ENCODE results near the gene IGSF3.
"Not testable (repeated sequence)": the region's sequence is repeated elsewhere in the genome, so short reads cannot be mapped to it uniquely, and the experiment has no call there.

The IGSF3 gene

DNA sequence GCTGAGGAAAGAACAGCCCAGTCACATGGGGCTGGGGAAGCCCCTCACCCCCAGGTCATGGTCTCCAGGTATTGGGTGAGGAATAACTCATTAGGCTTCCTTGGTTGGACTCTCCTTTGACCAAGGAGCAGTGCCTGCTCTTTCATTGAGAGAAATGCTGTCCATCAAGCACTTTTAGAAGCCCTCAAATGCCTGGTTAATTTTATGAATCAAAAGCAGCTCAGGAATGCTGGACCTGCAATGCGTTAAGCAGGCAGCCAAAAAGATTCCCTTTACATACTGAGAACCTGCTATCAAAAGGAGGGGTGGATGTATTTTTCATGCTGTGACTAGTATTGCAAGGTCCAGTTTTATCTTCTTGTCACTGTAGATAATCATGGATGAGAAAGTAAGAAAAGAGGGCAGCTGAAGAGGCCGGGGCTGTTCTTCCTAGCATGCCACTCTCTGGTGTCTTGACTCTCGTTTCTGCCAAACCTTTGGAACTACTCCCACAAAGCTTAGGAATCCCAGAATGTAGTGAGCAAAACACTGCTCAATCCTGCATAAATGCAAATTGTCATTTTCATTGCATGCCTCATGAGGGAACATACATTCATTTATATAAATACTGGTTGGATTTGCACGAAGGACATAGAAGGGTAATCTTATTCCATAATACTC lies 94.6 kb downstream of the IGSF3 start:
- no peak for DNase-seq

DNA sequence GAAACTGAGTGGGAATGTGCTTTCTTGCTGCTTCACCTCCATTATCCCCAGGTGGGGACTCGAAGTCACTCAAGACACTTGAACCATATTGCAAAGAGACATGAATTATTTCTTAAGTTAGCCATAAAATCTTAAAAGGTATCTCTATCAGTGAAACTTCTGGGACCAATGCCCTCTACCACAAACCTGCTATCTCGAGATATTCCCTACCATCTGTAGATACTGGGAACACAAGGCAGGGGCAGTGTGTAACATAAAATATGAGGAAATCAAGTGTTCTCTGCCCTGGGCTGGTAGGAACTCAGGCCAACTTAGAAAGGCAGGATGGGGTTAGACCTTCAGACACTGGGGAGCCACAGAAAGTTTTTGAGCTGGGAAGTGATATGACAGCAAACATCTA lies 95.4 kb downstream of the IGSF3 start:
- DNase-seq, result no peak

DNA sequence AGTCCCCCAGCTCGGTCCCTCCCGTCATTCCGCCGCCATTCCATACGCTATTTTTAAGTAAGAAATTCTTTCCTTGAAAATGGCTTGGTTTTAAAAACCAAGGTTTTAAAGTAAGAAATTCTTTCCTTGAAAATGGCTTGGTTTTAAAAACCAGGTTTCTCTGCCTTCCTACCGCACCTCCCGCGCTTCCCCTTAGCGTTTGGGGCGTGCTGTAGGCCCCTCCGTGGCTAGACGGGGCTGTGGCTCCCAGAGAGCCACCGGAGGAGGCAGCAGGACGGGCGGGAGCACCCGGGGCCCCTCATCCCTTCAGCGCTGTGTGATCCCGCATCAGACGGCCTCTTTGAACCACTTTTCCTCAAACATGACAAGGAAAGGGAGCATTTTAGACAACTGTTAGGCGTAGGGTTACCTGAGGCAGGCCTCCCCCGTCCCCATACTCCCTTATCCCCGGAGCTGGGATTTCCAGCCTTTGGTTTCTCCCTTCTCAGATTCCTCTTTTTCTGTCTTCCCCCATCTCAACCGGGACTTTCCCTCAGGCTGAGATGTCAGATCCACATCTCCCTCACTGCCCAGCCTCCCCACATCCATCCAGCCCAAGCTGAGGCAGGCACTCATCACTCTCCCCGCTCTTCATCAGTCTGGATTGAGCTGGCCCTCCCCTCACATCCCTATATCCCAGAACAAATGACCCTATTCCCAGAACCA lies 96.2 kb downstream of the IGSF3 start:
- DNase-seq, result no peak

DNA sequence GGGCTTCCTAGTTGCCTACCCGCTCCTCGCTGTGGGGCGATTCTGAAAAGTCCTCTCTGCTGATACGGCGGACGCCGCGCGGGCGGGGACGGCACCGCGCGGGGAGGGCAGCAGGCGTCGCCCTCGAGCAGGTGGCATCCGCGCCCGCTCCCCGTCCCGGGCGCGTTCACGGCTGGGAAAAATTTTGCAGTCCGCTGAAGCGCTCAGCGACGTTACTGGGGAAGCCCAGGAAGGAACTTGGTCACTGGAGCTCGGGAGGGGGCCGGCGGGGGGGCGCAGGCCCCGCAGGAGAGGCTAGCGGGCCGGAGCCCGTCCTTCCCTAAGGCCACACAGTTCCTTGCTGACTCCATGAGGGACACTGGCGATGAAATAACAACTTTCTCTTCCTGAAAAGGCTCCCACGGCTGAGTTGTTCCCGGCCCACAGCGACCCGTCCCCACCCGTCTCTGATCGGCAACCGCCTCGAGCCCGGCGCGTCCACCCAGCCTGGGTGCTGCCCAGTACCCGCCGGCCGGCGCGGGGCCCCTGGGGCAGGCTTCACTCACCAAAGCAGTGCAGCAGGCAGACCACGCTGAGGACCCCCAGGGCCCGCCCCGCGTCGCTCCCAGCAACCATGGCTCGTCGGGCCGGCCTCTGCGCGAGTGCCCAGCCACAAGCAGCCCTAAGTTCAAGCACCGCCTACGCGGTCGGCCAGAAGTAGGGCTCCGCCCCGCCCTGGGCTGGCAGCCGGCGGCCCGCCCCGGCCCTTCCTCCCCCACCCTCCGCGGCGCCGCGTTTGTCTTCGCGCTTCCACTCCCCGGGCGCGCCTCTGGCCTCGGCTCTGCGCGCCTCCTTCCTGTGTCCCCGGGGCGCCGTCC lies 96.9 kb downstream of the IGSF3 start, which contains the start of gene CD58:
Gene CD58, minus strand, starts transcription at position 669 of the 857 bp plus-strand sequence. Its CDS starts 54 bp downstream, at position 615.
- DNase-seq, result peak; percentile 51 to 74

DNA sequence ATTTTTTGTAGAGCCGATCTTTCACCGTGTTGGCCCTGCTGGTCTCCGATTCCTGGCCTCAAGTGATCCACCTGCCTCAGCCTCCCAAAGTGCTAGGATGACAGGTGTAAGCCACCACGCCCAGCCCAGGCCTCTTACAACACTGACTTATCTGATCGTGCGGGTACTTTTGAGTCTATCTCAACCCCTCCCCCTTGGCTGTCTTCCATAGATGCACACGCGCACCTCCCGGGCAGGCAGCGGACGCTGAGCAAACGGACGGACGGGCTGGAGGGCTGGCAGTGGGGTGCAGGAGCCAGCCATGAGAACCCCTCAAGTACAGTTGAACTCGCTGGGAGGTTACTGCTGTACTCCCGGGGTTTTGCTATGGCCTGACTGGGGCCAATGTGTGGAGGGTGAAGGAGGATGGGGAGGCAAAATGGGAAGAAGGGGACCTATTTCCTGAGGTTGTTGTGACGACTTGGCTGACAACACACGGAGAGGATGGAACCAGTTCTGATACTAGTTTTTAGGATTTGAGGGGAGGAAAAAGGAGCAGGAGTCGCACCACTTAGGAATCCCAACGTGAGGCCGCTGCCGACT lies 97.7 kb downstream of the IGSF3 start:
- no peak for DNase-seq

DNA sequence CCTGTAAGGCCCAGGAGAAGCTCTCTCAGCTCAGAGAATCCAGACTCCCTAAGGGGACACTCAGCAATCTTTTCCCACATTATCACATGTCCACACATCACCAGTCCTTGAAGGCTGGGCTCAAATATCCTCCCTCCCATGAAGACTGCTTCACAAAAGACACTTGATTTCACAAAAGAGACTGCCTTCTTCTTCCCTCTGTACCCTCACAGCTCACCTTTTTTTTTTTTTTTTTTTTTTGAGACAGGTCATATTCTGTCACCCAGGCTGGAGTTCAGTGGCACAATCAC lies 98.2 kb downstream of the IGSF3 start:
- no peak for DNase-seq

DNA sequence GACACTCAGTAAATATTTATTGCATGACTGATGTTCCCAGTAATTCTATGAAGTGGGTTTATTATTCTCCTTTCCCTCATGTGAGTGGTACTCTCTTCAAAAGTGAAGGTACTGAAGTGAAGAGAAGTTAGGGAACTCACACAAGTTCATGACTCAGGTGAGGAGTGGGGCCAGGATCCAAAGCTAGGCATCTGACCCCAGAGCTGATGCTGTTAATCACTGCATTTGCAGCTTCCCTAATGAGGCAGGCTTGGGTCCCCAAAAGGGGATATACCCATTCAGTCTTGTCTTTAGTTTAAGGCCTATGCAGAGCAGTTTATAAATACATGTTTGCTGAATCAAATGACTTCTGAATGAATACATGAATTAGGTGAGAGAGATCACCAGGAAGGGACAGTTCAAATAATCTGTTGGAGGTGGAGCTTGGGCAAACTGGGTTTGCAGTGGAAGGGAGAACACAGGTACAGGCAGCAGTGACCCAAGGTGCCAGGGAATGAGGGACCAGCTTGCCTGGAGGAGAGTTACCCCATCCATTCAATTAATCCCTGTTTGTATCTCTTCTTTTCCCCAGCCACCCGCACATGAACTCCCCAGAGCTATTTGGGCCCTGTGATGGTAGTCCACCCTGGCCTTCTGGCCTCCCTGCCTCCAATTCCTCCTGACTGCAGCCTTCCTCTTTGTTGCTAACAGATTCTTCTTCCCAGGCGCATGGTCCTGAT lies 98.7 kb downstream of the IGSF3 start:
- no peak for DNase-seq

DNA sequence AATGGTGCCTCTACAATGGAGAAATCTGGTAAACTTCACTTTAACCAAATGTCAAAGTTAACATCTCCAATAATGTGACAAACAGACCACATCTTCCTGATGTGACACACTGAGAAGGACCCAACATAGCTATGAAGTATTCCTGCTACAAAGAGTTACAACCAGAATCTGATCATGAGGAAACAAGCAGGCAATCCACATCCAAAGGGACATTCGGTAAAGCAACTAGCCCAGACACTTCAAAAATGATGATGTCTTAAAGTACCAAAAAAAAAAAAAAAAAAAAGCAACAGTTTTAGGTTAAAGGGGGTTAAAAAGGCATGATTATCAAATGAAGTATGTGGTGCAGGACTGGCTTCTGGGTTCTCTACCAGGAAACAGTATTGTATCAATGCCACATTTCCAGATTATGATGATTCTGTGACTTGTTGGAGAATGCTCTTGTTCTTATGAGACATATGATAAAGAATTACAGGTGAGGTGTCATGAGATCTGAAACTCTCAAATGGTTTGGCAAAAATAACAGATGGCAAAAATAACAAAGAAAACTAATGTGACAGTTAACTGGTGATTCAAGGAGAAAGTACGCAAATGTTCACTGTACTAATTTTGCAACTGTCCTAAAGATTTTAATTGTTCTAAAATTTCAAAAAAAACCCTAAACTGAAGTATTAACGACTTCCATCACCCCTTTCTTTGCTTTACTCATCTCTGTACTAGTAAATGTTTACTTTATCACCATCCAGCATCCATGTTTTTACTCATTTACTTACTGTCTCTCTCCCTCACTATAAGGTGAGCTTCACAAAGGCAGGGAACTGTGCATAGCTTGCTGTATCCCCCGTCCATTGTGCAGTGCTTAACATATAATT lies 99.5 kb downstream of the IGSF3 start:
- DNase-seq, result no peak

DNA sequence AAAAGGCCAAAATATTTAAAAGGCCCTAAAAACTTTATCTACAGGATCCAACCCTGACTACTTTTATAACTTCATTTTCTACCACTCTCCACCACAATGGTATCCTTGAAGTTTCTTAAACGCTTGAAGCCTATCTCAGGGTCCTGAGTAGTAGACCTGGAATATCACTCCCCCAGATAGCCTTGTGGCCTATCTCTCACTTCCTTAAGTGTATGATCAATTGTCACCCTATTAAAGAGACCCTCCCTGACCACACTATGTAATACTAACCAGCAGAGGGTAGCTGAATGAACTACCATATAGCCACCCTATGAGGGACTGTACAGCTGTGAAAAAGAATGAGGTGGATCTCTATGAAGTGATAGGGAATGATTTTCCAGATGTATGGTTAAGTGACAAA lies 102.3 kb downstream of the IGSF3 start:
- DNase-seq, result no peak

DNA sequence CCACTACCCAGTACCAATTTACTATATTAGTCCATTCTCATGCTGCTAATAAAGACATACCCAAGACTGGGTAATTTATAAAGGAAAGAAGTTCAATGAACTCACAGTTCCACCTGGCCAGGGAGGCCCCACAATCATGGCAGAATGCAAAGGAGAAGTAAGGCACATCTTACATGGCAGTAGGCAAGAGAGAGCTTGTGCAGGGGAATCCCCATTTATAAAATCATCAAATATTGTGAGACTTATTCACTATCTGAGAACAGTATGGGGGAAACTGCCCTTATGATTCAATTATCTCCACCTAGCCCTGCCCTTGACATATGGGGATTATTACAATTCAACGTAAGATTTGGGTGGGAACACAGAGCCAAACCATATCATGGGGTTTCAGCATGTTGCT lies 103.1 kb downstream of the IGSF3 start:
- DNase-seq, result no peak

DNA sequence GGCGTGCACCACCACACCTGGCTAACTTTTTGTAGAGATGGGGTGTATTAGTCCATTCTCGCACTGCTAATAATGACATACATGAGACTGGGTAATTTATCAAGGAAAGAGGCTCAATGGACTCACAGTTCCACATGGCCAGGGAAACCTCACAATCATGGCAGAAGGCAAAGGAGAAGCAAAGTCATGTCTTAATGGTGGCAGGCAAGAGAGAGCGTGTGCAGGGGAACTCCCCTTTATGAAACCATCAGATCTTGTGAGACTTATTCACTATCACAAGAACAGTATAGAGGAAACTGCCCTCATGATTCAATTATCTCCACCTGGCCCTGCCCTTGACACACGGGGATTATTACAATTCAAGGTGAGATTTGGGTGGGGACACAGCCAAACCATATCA lies 105.1 kb downstream of the IGSF3 start:
- not testable (repeated sequence) for DNase-seq

DNA sequence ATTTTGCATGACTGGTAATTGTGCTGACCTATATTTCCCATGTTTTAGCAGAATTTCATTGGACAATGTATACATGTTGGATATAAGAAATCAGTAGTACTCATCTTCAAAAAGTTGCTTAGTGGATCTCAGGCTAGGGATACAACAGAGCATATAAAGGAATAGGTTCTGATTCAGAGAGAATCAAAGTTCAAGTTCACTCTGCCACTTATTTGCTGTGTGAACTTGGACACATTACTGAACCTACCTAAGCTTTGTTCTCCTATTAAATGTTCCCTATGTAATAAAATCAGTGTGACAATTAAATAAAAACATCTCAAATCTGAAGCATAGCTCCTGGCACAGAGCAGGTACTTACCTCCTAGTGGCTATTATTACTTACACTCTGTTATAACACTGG lies 106.0 kb downstream of the IGSF3 start:
- DNase-seq, result no peak

DNA sequence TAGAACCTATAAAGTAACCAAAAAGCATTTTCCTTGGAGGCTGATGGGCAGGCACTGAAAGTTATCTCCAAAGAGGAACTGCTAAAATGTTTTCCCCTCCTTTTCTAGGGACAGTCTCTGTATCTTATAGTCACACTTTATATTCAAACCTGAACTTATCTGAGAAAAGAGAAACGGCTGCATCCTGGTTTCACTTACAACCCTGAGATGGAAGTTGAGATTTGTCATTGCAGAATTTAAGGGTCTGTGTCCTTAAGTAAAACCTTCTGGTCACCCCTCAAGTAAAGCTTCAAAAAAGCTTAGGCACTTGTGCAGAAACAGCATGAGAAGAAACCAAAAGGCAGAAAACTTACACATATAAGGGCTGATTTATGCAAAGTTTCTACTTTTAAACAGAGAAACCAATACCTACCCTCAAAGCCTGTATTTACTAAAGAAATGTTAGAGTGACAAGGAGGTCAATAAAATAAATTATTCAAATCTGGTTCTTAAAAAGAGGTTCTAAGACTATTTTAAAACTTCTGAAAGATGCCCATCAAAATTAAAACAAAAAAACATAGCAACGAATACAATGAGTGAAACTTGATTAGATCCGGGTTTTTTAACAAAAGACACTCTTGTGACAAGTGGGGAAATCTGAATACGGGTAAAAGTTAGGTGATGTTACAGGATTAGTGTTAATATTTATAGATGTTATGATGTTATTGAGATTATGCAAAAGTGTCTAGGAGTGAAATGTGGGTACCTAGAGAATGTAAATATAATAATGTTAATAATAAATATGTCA lies 106.6 kb downstream of the IGSF3 start:
- no peak for DNase-seq

DNA sequence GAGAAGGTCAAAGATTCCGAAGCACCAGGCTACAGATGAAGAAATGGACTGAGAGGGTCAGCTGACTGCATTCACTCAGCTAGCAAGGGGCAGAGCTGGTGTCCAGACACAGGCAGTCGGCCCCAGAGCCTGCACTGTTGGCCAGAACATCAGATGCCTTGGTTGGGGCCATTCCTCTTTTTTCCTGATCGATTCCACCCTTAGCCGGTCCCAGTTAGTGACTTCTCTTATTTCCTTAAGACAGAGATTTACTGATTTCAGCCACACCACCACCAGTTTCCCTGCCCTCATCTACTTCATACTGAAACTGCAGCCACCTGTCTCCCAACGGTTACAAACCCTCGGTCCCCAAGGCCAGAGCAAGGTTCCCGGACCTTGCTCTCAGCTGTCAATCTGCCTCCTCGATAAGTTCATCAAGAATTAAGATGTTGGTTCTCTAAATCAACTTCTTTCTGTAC lies 108.2 kb downstream of the IGSF3 start:
- DNase-seq, result no peak

DNA sequence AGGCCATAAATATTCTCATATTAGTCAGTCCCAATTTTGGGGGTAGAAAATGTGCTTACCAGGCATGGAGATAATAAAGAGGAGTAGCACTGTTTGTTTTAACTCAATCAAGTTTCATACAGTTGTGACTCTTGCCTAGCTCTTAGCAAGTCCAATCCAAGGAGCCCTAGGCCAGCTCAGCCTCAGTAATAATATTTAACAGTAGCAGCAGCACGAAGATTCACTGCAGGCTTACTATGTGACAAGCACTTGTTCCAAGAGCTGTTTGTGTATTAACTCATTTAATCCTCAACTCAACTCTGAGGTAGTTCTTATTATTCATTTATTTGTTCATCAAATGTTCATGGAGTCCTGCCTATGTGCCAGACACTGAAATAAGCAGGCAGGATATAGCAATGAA lies 109.0 kb downstream of the IGSF3 start:
- no peak for DNase-seq

DNA sequence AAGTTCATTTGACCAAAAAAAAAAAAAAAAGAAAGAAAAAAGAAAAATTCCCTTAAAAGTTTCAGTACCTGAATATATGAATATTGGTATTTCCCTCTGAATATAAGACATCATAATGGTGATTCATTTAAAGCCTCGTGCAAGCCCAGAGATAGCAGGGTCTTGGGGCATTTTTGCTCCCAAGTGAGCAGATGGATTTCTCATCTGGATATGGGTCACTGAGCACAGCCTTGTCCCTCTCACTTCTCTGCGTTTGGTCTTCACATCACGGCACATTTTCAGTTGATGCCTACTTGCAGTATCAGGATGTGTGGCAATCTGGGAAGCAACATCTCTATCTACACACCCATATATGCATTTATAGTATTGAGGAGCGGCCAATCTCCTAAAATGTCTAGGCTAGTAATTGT lies 109.4 kb downstream of the IGSF3 start:
- no peak for DNase-seq

DNA sequence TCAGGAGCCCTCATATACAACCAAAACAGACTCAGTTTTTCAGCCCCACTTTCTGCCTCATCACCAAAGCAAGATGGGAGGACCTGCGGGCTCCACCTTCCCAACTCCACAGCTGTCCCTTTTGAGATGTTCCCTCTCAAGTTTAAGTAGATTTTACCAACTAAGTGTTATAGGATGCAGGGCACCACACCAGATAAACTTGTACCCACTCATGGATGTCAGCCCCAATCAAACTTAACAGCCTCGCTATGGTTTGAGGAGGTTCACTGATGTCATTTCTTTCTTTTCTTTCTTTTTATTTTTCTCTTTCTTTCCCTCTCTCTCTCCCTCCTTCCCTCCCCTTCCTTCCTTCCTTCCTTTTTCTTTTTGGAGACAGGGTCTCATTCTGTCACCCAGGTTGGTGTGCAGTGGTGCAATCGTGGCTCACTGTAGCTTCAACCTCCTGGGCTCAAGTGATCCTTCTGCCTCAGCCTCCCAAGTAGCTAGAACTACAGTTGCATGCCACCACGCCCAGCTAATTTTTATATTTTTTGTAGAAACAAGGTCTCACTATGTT lies 110.1 kb downstream of the IGSF3 start:
- DNase-seq, result no peak

DNA sequence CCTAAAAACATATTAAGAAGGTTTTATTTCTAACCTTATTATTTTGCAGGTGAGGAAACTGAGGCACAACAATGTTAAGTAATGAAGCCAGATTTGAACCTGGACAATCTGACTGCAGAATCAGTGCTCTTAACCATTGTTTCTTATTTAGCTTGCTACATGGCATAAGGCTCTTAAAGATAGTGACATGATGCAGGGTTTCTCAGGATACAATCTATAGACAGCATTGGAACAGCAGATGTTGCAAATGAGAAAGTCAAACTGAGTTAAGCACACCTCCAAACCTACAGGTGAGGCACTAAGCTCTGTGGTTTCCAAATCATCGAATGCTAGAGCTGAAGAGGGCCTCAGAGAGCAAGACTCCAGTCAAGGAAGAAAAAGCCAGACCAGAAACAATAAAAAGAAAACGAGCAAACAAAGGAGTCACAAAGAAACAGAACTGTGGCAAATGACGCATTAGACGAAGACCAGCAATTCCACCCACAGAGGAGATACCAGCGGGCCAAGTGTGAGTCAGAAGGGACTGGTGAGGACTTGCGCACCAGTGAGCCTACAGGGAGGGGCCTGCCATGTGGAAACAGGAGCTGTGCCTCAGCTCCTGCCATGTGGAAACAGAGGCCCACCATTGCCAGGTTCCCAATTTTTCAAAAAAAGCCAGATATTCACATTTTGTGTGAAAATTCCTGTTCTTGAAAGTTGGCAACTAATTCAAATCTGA lies 111.1 kb downstream of the IGSF3 start:
- no peak for DNase-seq

DNA sequence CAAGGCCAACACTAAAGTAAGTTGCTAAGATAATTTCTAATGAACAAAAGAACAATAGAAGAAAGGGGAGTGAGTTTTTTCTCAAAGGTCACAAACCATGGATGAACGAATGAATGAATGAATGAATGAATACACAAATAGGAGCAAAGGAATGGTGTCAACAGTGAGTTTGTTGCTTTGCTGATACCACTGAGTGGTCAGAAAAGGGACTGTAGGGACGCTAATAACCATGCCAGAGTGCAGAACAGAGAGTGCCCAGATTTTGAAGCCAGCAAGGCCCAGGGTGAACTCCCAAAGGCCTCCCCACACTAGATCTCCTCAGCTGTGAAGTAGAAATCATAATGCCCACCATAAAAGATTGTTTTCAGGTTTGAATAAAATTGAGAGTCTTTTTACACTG lies 112.6 kb downstream of the IGSF3 start:
- no peak for DNase-seq
